Stimulated activated CD8-positive, alpha-beta memory T cell treated with anti-CD3 and anti-CD28 coated beads, Interleukin-2, amount 100 ng/mL, for 48 hours (primary cell): Measurements from ENCODE around the gene TECRL.

Source experiments
- DNase-seq, 2 donors: peaks; one replicate each; pipeline ENCODE4 v3.0.0-alpha.2; 2020; ENCODE audit warnings: low read depth in 2 of 2

Gene TECRL

GRCh38 chr4:64409300-64409699, at the start of gene TECRL:
TECRL (minus strand) TSS chr4:64409450; CDS start chr4:64409351, 99 bp downstream.
- DNase-seq = no peak

GRCh38 chr4:64432674-64433073, 23.4 kb upstream of the TECRL start:
- no peak for DNase-seq

DNA sequence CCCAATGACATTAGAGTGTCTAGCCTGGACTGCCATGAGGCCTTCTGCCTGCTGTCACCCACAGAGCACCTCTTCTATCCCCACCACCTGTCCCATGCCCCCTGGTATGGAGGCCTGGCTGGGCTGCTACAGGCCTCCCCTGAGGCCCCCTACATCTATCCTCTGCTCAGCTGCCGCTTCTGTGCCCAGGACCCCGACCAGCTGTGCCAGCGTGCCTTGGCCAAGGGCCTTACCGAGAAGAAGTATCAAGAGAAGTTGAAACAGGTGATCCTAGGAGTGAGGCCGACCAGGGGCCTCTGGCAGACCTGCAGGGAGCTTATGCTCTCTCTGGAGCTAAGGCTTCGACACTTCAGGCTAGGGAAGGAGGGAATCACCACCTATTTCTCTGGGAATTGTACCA, 21.7 kb upstream of the TECRL start:
- DNase-seq = no peak

DNA sequence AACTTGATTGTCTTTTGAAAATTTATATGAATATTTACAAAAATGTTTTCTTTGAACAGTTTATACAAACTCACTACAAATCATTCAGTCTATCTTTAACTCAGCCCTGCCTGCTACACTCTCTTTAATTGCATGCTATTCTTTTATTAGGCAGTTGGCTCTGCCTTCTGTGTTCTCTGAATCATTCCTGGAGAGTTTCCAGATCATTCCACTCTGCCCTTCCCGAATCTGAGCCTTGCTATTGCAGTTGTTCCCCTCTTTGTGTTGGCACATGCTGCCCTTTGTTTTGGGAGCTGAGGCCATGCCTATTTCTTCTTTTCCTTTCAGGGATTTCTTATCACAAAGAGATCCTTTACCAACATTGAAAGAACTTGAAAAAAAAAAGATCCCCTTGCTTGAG, 8.7 kb upstream of the TECRL start:
- DNase-seq = no peak

DNA sequence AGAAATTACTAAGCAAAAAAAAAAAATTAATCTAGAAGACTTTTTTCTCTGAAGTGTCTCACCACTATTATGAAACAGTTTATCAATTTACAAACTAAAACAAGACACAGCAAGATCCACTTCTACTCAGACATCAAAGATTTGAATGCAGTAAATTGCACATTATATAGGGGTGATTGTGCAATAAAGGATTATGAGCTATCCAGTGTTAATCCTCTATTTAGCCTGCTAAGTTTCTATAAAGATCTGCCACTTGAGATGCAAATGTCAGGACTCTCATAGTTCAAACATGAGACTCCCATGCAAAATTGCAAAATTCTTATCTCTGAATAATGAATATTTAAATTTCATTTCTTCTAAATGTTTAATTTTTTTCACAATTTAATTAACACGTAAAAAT, 2.2 kb downstream of the TECRL start:
- DNase-seq = no peak

GRCh38 chr4:64405761-64406160, 3.5 kb downstream of the TECRL start:
- DNase-seq = no peak

- no peak for DNase-seq
These were observed 6.6 kb downstream of the TECRL start for GRCh38 chr4:64402684-64403083.

DNA sequence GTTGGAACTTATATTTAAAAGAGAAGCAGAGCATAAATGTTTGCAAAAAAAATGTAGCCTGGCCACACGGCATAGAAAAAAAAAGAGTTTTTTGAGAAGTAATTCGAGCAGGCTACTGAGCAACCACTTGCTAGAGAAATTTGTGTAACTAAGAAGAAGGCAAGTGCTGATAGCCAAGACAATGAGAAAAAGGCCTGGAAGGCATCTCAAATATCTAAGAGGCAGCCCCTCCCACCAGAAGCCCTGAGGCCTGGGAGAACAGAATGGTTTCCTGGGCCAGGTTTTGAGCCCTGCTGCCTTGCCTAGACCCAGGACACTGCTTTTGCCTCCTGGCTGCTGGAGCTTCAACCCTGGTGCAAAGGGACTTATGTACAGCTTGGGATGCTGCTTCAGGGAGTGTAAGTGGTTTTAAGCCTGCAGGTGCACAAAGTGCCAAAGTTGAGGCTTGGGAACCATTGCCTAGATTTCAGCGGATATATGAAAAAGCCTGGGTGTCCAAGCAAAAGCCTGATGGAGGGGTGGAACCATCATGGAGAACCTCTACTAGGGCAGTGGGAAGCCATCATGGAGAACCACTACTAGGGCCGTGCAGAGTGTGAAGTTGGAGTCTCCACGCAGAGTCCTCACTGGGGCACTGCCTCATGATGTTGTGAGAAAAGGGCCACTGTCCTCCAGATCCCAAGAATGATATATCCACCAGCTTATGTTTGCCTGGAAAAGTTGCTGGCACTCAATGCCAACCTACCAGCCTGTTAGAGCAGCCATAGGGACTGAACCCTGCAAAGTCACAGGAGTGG, 9.7 kb downstream of the TECRL start:
- no peak for DNase-seq

DNA sequence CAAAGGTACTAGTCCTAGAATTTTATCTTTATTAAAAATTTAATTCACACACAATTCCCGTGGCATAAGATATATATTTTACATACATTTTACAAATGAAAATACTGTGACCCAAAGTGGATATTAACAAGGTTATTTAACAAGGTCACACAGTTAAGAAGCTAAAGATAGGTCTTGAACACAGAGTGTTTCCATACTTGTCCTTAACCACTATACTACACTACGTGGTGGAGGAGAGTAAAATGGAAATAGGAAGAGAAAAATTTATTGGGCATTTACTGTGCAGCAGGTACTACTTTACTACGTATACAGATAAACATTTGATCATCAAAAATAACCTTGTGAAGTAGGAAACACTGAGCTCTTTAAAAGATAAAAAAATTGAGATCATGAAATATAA, 14.8 kb downstream of the TECRL start:
- no peak for DNase-seq

DNA sequence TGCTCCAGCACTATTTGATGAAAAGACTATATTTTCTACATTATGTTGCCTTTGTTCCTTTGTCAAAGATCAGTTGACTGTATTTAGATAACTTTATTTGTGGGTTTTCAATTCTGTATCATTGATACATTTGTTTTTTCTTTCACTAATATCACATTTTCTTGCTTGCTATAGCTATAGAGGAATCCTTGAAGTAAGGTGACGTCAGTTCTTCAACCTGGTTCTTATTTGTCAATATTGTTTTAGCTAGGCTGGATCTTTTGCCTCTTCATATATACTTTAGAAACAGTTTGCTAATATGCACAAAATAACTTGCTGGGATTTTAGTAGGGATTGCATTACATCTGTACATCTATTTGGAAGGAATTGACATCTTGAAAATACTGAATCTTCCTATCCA, 21.0 kb downstream of the TECRL start:
- no peak for DNase-seq

GRCh38 chr4:64385220-64385619, 24.0 kb downstream of the TECRL start:
- DNase-seq = no peak

DNA sequence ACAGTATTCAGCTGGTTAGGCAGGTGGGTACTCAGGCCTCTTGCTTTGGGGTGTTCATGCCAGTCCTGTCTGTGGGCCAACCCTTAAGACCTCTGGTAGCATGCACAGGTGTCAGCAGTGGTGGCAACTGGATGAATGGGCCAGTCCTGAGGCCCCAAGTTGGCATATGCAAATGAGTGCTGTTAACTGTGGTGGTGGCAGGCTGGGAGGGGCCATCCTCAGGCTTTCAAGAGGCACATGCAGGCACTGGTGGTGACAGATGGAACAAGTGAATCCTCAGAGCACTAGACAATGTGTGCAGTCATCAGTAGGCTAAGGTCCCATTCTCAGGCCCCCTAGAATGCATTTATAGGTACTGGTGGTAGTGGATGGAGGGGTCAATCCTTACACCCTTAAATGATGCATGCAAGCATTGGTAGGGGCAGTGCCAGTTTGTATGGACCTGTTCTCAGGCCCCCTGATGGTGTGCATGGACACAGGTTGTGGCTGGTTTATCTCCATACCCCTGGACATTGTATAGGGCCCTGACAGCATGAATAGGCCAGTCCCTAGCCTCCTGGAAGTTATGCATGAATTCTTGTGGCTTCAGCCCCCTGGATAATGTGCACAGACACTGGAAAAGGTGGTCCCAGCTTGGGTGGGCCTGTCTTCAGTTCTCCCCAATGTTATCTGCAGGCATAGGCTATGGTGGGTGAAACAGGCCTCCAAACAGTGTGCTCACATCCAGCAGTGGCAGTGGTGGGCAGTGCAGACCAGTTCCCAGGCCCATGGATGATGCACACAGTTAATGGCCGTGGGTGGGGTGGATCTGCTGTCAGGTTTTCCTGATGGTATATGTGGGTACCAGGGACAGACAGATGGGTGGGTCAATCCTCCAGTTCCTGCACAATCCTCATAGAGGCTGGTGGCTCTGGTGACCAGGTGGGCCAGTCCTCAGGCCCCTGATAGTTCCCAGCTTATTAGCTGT, 24.7 kb downstream of the TECRL start:
- no peak for DNase-seq

GRCh38 chr4:64368741-64369140, 40.5 kb downstream of the TECRL start:
- DNase-seq = no peak

GRCh38 chr4:64361399-64361740, 47.9 kb downstream of the TECRL start:
- DNase-seq = no peak

DNA sequence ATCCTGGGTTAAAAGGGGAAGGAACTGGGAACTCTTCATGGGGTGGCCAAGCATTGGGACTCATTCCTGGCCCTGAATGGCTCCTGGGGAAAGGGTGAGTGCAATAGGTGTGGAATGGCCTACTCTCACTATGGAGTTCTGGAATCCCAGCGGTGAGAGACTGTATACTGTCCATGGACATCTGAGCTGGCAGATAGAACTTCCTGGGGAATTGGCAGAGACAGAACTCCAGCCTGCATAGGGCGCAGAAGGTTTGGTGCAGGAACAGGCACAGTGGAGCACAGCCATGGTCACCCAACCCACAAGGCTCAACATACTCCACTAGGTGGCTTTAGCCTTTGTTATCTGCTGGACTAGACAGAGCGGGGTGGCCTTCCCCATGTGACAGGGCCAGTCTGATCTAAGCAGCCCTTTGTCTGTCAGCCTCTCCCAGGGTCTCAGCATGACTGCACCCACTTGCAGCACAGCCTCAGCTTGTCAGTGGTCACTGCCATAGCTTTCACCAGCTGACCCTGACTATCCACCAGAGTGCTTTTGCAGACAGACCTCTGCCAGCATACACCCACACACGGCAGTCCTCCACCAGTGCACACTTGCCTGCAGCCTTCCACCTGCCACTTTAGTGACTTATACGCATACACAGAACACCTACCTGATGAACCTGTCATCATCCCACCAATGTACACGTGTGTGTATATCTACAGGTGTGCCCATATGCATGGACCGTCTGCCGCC, 48.4 kb downstream of the TECRL start:
- no peak for DNase-seq

DNA sequence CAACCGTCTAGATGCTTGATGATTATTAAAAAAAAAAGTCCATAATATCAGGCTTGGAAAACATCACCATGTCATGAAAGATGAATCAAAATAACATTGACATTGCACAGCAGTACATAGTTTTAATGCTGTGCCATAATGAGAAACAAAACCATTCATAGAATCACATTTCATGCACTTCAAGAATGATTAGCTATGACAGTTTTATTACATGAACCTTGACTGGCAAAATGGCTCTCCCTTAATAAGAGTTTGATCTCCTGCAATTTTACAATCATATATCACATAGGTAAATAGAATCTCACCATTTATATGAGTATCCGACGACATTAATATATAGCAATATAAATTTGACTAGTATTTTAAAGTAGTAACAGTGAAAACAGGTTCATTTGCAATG, 49.8 kb downstream of the TECRL start:
- no peak for DNase-seq

DNA sequence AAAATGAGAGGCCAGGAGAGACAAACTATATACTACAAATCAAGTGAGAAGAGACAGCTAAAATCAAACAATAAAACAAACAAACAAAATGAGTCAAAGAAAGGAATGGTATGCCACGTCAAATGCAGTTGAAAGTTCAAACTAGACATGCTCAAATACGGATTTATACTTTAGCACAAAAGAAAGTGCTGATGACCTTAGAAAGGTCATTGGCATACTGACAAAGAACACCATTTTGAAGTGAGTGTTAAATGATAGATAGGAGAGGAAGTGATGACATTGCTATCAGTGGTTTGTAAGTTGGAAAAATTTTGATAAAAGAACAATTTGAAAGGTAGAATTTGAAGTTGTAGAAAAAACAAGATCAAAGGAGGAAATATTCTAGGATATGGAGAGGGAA, 55.3 kb downstream of the TECRL start:
- no peak for DNase-seq

DNA sequence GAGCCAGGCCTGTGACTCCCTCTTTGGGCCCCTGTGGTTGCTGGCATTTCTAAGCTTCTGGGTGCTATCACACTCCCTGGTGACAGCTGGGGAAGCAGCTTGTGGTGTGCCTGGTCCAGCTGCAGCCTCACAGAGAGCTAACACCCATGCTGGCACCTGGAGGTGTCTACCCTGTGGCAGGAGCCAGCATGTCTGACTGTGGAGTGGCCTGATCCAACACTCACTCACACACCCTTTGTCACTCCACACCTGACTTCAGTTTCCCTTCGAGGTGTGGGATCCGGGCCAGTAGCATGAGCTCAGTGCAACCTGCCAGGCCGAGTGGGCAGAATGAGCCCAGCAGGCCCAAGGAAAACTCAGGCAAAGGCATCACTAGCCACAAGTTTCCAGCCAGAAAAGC, 67.5 kb downstream of the TECRL start:
- no peak for DNase-seq

DNA sequence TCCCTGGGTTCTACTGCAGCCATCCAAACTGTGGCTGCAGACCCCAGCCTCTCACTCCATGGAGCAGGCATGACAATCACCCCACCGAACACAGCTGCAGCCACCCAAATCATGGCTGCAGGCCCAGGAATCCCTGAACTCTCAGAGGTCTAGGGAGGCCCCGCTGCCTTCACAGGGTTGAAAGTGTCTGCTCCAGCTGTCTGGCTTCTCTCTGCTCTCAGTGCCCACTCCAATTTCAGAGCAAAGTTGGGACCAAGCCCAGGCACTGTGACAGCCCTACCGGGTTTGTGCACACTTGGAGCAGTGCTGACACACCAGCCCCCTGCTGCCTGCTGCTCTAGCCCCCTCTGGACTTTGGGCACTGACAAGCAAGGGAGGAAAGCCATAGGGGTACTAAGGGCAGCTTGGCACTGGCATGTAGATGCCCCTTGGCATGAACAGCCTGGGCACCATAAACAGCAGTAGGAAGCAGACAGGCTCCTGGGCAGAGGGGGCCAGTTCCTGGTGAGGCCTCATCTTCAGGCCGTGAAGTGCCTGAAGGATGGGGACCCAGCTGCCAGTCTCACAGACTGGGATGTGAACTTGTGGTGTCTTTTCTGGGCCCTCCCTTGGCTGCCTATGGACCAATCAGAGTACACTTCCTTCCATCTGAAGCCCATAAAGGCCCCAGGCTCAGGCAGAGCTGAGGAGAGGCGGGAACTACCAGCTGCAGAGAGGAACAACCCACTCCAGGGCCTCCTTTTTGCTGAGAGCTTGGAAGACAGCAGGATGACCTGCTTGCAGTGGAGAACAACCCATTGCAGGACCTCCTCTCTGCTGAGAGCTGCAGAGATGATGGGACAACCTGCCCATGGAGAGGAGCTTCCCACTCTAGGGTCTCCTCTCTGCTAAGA, 68.8 kb downstream of the TECRL start:
- DNase-seq = no peak

DNA sequence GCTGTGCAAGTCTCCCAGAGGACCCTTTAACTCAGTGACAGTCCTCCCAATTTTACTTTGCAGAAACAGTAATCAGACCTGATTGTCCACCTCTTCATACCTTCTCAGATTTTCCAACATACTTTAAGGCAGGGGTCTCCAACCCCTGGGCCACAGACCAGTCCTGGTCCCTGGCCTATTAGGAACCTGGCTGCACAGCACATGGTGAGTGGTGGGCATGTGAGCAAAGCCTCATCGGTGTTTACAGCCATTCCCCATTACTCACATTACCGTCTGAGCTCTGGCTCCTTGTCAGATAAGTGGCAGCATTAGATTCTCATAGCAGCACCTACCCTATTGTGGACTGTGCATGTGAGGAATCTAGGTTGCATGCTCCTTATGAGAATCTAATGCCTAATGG, 74.3 kb downstream of the TECRL start:
- DNase-seq = no peak

DNA sequence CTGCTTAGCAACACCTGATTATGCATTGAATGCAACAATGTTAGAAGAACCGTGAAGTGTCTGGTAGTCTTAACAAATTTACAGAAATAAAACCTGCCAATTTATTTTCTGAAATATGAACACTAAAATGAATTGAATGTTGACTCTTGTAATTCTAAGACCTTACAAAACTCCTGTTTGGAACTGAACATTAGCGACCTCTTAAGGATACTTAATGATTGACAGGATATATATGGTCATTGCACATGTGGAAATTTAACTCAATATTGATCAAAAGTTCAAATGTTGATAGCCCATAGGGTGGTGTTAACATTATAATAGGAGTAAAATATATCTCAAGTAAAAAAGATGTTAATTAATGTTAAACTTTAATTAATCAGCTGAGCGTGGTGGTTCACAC, 79.1 kb downstream of the TECRL start:
- no peak for DNase-seq
